Measurements from ENCODE around the gene GMDS.

The GMDS gene

DNA sequence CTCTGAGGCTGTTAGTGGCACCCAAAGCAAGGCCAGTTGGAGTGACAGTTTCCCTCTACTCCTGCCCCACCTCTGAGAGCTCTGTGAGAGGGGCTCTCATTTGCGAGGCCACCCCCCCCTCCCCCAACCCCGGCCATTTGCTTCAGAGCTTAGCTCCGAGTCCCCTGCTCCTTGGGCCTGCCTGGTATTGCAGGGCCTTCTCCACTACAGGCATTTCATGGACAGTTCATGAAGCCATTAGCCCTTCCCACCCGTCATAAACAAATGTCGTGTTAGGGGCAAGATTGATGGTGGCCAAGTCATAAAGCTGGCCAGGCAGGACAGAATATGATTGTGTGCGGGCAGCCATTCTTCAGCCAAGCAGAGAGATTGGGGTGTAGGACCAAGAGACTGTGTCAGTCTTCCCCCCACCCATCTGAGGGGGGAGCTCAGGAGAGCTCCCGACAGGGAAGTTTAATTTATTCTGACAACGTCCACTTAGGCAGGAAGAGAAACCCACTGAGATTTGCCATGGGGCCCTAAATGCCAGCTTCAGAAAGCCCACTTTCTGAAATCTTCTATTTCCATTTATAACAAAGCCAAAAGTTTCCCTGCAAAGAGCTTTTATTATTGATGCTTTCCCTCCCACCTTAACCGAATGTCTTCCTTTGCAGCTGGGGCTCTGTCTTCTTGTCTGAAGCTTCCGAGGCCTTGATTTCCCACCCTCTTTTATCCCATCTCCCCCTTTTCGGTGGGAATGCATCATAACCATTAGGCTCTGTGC lies 628.5 kb downstream of the GMDS start:
- no peak for DNase-seq

DNA sequence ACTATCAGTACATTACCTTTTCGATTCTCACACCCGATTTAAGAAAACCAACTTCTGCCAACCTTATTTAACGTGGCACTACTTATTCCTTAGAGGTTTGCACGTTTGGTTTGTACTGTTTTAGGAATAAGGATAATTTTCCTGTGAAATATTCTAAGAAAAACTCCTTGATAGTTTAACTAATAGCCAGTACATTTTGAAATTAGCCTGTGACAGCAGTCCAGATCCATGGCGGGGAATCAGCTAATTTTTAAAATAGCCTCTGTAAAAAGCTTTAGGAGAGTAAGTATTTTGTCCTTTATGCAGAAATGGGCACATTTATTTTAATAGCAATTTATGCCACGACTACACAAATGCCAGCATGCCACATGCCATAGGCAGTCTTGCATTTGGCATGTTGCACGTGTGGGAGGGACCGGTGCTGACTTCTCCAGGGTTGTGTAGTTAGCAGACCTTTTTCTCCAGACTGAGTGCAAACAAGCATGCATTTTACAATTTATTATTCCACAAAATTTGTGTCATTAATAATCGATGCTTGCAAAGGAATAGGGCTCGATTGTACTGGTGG lies 629.5 kb downstream of the GMDS start:
- DNase-seq = no peak

DNA sequence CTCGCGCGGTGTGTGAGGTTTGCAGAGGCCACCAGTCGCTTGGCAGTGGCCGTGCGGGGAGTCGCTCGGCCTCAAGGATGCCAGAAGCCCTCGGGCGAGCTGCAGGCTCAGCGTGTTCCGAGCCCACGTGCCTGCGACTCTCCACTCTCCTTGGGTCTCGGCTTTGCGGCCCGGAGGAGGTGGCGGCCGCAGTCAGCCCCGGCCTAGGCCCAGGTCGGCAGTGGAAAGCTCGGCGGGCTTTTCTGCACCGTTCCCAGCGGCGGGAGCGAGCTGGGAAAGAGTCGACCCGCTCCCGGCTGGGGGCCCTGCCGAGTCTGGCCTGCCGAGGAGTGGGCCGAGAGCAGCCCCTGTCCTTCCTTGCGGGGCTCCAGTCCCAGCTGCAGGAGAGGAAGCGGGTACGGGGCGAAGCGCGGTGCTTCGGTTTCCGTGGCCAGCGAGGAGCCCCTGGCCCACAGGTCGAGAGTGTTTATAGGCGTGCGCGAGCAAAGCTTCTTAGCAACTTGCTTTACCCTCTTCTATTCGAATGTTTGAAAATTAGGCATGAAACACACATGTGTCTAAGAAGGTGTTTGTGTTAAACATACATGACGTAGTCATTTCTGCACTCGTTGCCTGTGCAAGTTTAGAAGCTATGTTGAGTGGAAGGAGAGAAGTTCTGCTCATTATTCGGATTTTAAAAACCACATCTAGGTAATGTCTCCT lies 630.1 kb downstream of the GMDS start:
- no peak for DNase-seq

DNA sequence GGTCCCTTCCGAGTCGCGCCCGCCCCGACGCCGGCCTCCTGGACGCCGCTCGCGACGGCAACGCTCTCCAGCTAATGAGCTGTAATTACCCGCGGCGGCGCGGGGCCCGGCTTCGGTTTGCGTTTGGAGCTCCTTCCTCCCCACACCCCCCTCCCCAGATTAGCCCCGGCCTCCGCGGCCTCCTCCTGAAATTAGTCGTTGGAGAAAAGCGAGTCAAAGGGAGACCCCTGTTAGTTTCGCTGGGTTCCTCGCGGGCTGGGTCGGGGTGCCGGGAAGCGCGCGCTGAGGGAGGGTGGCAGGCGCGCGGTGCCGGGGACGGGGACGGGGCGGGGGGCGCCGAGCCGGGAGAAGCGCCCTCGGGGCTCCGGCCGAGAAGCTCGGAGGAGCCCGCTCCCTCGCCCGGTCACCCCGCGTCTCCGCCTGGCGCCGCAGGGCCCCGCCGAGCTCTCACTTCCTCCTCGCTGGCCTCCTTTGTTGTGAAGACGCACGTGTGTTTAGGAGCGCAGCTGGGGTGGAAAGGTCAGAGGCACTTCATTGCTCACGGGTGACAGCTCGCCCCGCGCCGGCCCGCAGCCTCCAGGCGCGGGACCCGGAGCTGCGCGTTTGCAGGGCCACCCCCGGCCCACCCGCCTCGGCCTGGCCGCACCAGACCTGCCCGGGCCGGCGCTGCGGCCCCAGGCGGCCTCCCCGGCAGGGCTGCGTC lies 630.8 kb downstream of the GMDS start:
- no peak for DNase-seq

DNA sequence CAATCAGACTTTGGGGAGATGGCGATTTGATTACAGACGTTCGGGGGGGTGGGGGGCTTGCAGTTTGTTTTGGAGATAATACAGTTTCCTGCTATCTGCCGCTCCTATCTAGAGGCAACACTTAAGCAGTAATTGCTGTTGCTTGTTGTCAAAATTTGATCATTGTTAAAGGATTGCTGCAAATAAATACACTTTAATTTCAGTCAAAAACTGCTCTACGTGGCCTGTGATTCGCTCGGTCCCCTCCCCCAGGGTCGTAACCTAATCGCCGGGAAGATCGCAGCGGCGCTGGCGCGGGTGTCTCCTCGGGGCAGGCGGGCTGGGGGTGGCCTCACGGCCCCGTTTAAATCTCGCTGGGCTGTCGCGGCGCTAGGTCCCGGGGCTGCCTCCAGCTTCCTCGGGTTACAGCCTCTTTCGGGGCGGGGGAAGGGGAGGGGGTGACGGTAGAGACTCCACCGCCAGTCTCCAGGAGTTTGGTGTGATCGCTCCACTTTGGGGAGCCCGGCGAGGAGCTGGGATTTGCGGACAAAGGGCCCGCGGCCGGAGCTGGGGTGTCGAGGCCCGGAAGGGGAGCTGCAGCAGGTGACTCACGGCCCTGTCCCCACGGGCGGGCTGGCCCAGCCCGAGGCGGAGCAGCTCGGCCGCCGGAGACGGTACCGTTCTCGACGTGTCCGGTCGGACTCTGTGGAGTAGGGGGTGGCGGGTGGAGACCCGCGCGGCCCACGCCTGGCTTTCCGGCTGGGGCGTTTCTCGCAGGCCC lies 631.5 kb downstream of the GMDS start:
- DNase-seq = no peak

DNA sequence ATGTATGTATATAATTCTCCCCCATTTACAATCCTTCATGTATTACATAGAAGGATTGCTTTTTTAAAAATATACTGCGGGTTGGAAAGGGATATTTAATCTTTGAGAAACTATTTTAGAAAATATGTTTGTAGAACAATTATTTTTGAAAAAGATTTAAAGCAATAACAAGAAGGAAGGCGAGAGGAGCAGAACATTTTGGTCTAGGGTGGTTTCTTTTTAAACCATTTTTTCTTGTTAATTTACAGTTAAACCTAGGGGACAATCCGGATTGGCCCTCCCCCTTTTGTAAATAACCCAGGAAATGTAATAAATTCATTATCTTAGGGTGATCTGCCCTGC lies 632.1 kb downstream of the GMDS start:
- no peak for DNase-seq

DNA sequence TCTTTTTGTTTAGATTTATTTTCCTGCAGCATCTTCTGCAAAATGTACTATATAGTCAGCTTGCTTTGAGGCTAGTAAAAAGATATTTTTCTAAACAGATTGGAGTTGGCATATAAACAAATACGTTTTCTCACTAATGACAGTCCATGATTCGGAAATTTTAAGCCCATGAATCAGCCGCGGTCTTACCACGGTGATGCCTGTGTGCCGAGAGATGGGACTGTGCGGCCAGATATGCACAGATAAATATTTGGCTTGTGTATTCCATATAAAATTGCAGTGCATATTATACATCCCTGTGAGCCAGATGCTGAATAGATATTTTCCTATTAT lies 632.5 kb downstream of the GMDS start:
- DNase-seq = no peak

DNA sequence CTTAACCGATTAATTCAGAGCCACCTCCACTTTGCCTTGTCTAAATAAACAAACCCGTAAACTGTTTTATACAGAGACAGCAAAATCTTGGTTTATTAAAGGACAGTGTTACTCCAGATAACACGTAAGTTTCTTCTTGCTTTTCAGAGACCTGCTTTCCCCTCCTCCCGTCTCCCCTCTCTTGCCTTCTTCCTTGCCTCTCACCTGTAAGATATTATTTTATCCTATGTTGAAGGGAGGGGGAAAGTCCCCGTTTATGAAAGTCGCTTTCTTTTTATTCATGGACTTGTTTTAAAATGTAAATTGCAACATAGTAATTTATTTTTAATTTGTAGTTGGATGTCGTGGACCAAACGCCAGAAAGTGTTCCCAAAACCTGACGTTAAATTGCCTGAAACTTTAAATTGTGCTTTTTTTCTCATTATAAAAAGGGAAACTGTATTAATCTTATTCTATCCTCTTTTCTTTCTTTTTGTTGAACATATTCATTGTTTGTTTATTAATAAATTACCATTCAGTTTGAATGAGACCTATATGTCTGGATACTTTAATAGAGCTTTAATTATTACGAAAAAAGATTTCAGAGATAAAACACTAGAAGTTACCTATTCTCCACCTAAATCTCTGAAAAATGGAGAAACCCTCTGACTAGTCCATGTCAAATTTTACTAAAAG lies 633.0 kb downstream of the GMDS start:
- DNase-seq = no peak

DNA sequence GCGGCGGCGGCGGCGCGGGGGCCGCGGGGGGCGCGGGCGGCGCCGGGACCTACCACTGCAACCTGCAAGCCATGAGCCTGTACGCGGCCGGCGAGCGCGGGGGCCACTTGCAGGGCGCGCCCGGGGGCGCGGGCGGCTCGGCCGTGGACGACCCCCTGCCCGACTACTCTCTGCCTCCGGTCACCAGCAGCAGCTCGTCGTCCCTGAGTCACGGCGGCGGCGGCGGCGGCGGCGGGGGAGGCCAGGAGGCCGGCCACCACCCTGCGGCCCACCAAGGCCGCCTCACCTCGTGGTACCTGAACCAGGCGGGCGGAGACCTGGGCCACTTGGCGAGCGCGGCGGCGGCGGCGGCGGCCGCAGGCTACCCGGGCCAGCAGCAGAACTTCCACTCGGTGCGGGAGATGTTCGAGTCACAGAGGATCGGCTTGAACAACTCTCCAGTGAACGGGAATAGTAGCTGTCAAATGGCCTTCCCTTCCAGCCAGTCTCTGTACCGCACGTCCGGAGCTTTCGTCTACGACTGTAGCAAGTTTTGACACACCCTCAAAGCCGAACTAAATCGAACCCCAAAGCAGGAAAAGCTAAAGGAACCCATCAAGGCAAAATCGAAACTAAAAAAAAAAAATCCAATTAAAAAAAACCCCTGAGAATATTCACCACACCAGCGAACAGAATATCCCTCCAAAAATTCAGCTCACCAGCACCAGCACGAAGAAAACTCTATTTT lies 633.7 kb downstream of the GMDS start:
- DNase-seq = no peak

DNA sequence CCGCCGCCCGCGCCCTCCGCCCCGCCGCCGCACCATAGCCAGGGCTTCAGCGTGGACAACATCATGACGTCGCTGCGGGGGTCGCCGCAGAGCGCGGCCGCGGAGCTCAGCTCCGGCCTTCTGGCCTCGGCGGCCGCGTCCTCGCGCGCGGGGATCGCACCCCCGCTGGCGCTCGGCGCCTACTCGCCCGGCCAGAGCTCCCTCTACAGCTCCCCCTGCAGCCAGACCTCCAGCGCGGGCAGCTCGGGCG lies 634.2 kb downstream of the GMDS start:
- no peak for DNase-seq

DNA sequence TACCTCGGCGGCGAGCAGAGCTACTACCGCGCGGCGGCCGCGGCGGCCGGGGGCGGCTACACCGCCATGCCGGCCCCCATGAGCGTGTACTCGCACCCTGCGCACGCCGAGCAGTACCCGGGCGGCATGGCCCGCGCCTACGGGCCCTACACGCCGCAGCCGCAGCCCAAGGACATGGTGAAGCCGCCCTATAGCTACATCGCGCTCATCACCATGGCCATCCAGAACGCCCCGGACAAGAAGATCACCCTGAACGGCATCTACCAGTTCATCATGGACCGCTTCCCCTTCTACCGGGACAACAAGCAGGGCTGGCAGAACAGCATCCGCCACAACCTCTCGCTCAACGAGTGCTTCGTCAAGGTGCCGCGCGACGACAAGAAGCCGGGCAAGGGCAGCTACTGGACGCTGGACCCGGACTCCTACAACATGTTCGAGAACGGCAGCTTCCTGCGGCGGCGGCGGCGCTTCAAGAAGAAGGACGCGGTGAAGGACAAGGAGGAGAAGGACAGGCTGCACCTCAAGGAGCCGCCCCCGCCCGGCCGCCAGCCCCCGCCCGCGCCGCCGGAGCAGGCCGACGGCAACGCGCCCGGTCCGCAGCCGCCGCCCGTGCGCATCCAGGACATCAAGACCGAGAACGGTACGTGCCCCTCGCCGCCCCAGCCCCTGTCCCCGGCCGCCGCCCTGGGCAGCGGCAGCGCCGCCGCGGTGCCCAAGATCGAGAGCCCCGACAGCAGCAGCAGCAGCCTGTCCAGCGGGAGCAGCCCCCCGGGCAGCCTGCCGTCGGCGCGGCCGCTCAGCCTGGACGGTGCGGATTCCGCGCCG lies 634.7 kb downstream of the GMDS start:
- DNase-seq = no peak

DNA sequence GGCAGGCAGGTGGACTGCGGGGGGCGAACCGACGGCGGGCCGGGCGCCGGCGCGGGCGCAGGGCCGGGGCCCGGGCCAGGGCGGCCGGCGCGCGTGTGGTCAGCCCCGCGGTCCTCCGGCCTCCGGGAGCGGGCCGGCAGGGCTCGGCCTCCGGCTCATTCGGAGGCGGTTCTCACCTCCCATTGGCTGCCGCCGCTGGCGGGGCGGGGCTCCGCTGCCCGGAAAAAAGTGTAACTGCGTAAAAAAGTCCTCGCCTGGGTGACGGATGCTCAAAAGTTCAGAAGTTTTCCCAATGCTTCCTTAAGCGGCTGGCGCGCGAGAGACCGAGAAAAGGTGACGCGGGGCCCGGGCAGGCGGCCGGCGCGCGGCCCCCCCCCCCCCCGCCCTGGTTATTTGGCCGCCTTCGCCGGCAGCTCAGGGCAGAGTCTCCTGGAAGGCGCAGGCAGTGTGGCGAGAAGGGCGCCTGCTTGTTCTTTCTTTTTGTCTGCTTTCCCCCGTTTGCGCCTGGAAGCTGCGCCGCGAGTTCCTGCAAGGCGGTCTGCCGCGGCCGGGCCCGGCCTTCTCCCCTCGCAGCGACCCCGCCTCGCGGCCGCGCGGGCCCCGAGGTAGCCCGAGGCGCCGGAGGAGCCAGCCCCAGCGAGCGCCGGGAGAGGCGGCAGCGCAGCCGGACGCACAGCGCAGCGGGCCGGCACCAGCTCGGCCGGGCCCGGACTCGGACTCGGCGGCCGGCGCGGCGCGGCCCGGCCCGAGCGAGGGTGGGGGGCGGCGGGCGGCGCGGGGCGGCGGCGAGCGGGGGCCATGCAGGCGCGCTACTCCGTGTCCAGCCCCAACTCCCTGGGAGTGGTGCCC lies 635.5 kb downstream of the GMDS start, which contains the start of gene FOXC1:
FOXC1 (plus strand) TSS at position 268 of the 849 bp plus-strand sequence; CDS start at position 799, 531 bp downstream.
- DNase-seq = no peak

DNA sequence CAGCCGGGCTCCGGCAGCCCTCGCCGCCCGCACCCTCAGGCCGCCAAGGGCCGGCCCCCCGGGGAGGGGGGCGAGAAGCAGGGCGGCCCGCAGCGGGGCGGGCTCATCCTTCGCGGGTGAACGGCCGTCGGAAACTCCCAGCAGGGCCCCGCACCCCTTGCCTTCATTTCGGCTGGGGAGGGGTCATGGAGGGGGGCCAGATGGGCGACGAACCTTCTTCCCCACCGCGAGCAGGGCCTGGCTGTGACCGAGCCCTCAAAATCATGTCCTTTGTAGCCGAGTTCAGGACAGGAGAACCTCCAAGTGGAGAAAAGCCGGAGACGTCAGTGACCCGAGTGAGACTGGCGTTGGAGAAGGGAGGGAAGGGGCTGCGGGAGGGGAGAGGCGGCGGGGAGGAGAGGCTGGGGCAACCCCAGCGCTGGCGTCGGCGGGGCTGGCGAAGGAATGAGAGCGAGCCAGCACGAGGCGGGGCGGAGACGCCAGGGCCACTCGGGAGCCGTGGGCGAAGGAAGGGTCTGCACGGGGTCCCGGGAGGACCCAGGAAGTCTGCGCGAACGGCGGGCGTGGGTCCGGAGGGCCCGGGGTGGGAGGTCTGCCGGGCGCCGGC lies 636.3 kb downstream of the GMDS start:
- no peak for DNase-seq

DNA sequence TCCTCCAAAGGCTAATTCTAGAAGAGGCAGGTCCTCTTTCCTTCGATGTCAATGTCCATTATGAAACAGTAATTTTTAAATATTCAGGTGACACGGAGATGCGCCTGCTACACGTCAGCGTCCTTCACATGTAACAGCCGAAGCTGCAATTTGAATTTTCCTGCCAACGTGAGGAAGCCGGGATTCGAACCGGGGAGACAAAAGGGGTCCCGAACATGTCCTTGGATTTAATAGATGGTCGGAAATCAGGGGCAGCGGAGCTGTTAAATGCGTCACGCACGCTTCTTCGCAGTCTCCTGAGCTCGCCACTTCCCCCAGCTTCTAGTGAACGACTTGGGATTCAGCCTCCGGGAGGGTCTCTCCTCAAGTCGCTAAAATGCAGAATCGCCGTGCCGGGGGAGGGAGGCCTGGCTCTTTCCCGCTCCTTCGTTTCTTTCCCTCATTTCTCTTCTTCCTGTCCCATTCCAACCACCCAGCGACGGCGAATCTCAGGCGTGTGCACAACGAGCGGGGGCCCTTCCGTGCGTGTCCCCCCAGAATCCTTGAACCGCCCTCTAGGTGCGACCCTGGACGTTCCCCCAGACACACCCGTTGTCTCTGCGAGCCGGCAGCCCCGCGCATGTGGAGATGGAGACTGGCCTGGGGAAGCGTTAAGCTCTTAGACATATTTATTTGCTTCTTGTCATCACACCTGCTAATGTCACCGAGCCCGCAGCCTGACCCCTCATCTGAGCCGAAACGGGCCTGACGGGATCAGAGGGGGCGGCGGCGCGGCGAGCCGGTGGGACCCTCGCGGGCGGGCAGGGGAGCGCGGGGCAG lies 637.0 kb downstream of the GMDS start:
- no peak for DNase-seq

DNA sequence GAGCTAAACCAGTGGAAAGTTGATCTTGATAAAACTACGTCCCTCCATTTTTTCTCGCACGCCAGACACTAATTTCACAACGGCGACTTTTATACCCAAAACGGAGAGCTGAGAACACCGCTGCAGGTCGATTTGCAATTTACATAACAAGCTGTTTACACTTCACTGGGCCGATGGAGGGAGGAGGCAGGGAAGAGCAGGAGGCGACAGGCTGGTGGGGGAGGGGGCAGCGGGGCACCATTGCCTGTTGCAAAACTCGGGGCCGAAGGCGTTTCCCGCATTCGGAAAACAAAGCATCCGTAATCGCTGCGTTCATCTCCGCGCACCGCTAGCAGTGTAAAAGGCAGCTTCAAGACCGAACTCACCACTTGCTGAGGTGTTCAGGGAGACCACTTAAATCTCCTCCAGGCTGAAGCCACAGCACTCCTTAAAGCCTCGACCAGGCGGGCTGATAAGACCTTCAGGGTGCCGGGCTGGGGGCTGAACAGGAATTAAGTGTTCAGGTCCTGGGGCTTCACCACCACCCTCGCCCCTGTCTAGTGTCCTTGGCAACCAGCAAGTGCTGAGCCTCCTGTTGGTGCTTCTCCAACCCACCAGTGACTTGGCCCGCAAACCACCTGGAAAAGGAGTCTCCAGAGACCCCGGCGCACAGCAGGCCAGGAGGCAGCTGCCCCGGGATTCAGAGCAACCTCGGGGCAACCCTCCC lies 637.7 kb downstream of the GMDS start:
- peak; percentile 26 for DNase-seq

DNA sequence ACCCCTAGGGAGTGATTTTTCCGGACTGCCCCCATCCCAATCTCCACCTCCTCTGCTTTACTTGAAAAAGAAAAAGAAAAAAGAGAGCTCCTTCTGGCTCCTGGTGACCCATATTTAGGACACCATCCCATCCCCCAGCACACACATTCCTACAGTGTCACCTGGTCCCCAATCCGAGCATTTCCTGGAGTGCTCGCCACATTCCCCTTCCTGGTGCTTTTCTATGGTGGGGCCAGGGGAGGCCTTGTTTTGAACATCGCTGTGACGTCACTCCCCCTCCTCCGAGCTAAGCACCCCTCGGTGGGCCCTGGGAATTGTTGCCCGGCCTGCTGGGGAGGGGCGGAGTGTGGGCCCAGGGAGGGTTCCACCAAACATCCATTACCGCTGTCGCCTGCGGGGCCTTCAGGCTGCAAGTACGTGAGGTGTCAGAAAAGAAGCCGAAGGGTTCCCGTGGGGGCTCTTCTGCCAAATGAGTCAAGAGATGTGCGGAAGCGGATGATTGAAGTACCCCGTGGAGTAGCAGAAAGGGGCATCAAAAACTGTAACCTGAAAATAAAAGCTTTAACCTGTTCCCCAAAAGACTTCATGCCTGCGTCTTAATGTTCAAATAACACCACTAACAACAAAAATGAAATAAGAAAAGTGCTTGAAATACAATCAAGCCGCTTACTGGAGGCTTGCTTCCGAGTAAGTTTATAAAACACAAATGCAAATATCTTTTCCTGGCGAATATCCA lies 638.5 kb downstream of the GMDS start:
- no peak for DNase-seq
